Measurements from ENCODE around the gene HOXD4. TPM values are rescaled to one million over a fixed set of nuclear protein-coding genes. Genes with fewer than 3 reads are reported as not detected.
A peak's percentile ranks its signal among the peaks of the same experiment; 100 is the strongest.

HOXD4 gene
- total RNA-seq, 4 donors from 2014 or later, result 1.9 to 3.1 TPM; not detected in 2

GRCh38 chr2:176177580-176178037 lies 26.3 kb downstream of the HOXD4 start:
- DNase-seq (ENCODE audit: low spot score in 2 of 2), result no peak
- Histone ChIP-seq H3K4me1 (peaks cover 17% of the 10 kb centered on the region), H3K4me3 (peak overlapping the region; percentile 41), H3K27me3 (peaks cover 83% of the 10 kb centered on the region), H3K9me3 (no peaks in the 10 kb centered on the region), H3K27ac (no peak overlapping the region), H3K36me3 (no peaks in the 10 kb centered on the region)
- TF ChIP-seq POLR2A (IDR thresholded peaks at IDR 0.05), result no peak
- TF ChIP-seq CTCF (IDR thresholded peaks at IDR 0.05), result no peak
- TF ChIP-seq POLR2AphosphoS5 (IDR thresholded peaks at IDR 0.05), result no peak
- no peak for TF ChIP-seq EP300 (IDR thresholded peaks at IDR 0.05)
- WGBS, result 32% methylated on average over 9 of the region's 12 CpGs

- no peak for TF ChIP-seq POLR2AphosphoS5 (IDR thresholded peaks at IDR 0.05)
- no peak for TF ChIP-seq EP300 (IDR thresholded peaks at IDR 0.05)
- TF ChIP-seq CTCF (IDR thresholded peaks at IDR 0.05), result no peak
- TF ChIP-seq POLR2A (IDR thresholded peaks at IDR 0.05), result no peak
- H3K4me1 ChIP-seq, result peaks cover 17% of the 10 kb centered on the region
- H3K9me3 ChIP-seq, result no peaks in the 10 kb centered on the region
- no peak overlapping the region for H3K27ac ChIP-seq
- peak overlapping the region; percentile 41 for H3K4me3 ChIP-seq
- WGBS, result 1% methylated on average over 18 of the region's 68 CpGs
- peaks cover 82% of the 10 kb centered on the region for H3K27me3 ChIP-seq
- H3K36me3 ChIP-seq, result no peaks in the 10 kb centered on the region
- DNase-seq (ENCODE audit: low spot score in 2 of 2), result no peak
These were observed 26.8 kb downstream of the HOXD4 start for GRCh38 chr2:176178038-176178756.

- WGBS, result 20% methylated on average over 6 of the region's 7 CpGs
- peaks cover 82% of the 10 kb centered on the region for H3K27me3 ChIP-seq
- peak overlapping the region; percentile 41 for H3K4me3 ChIP-seq
These were observed 27.5 kb downstream of the HOXD4 start for GRCh38 chr2:176178757-176179295.

GRCh38 chr2:176181551-176181950 lies 30.2 kb downstream of the HOXD4 start:
- H3K4me3 ChIP-seq, result no peak overlapping the region
- no peaks in the 10 kb centered on the region for H3K36me3 ChIP-seq
- TF ChIP-seq CTCF (IDR thresholded peaks at IDR 0.05) (no peak), POLR2AphosphoS5 (IDR thresholded peaks at IDR 0.05) (no peak), POLR2A (IDR thresholded peaks at IDR 0.05) (no peak), EP300 (IDR thresholded peaks at IDR 0.05) (no peak)
- peaks cover 12% of the 10 kb centered on the region for H3K4me1 ChIP-seq
- peaks cover 79% of the 10 kb centered on the region for H3K27me3 ChIP-seq
- H3K27ac ChIP-seq, result no peak overlapping the region
- no peaks in the 10 kb centered on the region for H3K9me3 ChIP-seq
- DNase-seq (ENCODE audit: low spot score in 2 of 2), result no peak
- 70% methylated on average over 3 of the region's 3 CpGs for WGBS

More at GRCh38 chr2:176178757-176179295, 27.5 kb downstream of the HOXD4 start:
- TF ChIP-seq EP300 (IDR thresholded peaks at IDR 0.05) (no peak), POLR2A (IDR thresholded peaks at IDR 0.05) (no peak), CTCF (IDR thresholded peaks at IDR 0.05) (no peak), POLR2AphosphoS5 (IDR thresholded peaks at IDR 0.05) (no peak)
- peaks cover 17% of the 10 kb centered on the region for H3K4me1 ChIP-seq
- H3K9me3 ChIP-seq, result no peaks in the 10 kb centered on the region
- H3K36me3 ChIP-seq, result no peaks in the 10 kb centered on the region
- DNase-seq (ENCODE audit: low spot score in 2 of 2), result no peak
- H3K27ac ChIP-seq, result no peak overlapping the region

GRCh38 chr2:176182671-176183070 lies 31.3 kb downstream of the HOXD4 start:
- no peak for DNase-seq (ENCODE audit: low spot score in 2 of 2)
- no peak for TF ChIP-seq POLR2A (IDR thresholded peaks at IDR 0.05)
- Histone ChIP-seq H3K27ac (no peak overlapping the region), H3K4me1 (peaks cover 13% of the 10 kb centered on the region), H3K27me3 (peaks cover 78% of the 10 kb centered on the region), H3K36me3 (no peaks in the 10 kb centered on the region), H3K4me3 (no peak overlapping the region), H3K9me3 (no peaks in the 10 kb centered on the region)
- WGBS, result 90% methylated on average over 3 of the region's 3 CpGs

Data from suprapubic skin (tissue), 4 donors.